Progenitor cell of endocrine pancreas (in vitro differentiated cells): Measurements from ENCODE around the gene ISLR. TPM values are rescaled to one million over a fixed set of nuclear protein-coding genes. Genes with fewer than 3 reads are reported as not detected.

Source experiments
- DNase-seq: peaks from one replicate; pipeline ENCODE4 v3.0.0; 2021; ENCODE audit warnings: low spot score; ENCODE audit not compliant: unreplicated experiment
- H3K27ac Mint-ChIP-seq: 2 replicates; pipeline ENCODE4 v1.8.0; 2021; ENCODE audit warnings: mild to moderate bottlenecking, moderate library complexity, mixed read lengths
- H3K27me3 Mint-ChIP-seq: 2 replicates; pipeline ENCODE4 v1.8.0; 2021; ENCODE audit warnings: mixed read lengths
- H3K36me3 Mint-ChIP-seq: 2 replicates; pipeline ENCODE4 v1.8.0; 2022; ENCODE audit warnings: mixed read lengths; ENCODE audit not compliant: insufficient read depth
- H3K4me1 Mint-ChIP-seq: 2 replicates; pipeline ENCODE4 v1.8.0; 2021; ENCODE audit warnings: low read depth, mixed read lengths
- H3K4me3 Mint-ChIP-seq: 2 replicates; pipeline ENCODE4 v1.8.0; 2021; ENCODE audit warnings: low read depth, mild to moderate bottlenecking, moderate library complexity, mixed read lengths
- H3K9me3 Mint-ChIP-seq: 2 replicates; pipeline ENCODE4 v1.8.0; 2021; ENCODE audit warnings: low read depth, mixed read lengths
- total RNA-seq: library from RNA; stranded (reverse); gene quantifications from 2 replicates; pipeline ENCODE4 v1.2.1, GENCODE V29; 2021
- TF ChIP-seq, protein P1 (sequence below): fragments of 200-600 bp; sonication (generic); IDR thresholded peaks from one replicate; pipeline ENCODE4 v1.5.0; 2021; ENCODE audit warnings: antibody characterized with exemption, mild to moderate bottlenecking; ENCODE audit not compliant: unreplicated experiment

ISLR gene
- total RNA-seq, 1 donor from 2014 or later, result not detected

DNA sequence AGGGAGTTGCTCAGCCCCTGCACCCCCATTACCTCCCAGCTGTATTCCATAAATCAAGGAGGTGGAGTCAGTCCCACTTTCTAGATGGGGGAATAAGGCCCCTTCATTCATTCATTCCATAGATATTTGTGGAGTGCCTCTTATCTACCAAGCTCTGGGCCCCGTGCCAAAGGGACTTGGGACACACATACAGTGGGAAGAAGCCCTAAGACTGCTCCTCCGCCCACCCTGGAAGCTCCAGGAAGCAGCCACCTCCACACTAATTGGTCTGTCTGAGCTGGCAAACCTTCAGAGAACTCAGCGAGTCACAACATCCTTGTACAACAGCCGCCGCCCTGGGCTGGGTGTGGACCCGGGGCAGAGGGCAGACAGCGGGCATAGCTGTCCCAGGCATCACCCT is 22.7 kb downstream of the ISLR start:
- TF ChIP-seq, protein P1, sequence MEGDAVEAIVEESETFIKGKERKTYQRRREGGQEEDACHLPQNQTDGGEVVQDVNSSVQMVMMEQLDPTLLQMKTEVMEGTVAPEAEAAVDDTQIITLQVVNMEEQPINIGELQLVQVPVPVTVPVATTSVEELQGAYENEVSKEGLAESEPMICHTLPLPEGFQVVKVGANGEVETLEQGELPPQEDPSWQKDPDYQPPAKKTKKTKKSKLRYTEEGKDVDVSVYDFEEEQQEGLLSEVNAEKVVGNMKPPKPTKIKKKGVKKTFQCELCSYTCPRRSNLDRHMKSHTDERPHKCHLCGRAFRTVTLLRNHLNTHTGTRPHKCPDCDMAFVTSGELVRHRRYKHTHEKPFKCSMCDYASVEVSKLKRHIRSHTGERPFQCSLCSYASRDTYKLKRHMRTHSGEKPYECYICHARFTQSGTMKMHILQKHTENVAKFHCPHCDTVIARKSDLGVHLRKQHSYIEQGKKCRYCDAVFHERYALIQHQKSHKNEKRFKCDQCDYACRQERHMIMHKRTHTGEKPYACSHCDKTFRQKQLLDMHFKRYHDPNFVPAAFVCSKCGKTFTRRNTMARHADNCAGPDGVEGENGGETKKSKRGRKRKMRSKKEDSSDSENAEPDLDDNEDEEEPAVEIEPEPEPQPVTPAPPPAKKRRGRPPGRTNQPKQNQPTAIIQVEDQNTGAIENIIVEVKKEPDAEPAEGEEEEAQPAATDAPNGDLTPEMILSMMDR, result no peak
- Mint-ChIP-seq H3K27ac (no peak overlapping the region), H3K36me3 (no peaks in the 10 kb centered on the region), H3K9me3 (no peaks in the 10 kb centered on the region), H3K27me3 (peaks cover 11% of the 10 kb centered on the region), H3K4me1 (peaks cover 4% of the 10 kb centered on the region), H3K4me3 (no peak overlapping the region)
- no peak for DNase-seq

DNA sequence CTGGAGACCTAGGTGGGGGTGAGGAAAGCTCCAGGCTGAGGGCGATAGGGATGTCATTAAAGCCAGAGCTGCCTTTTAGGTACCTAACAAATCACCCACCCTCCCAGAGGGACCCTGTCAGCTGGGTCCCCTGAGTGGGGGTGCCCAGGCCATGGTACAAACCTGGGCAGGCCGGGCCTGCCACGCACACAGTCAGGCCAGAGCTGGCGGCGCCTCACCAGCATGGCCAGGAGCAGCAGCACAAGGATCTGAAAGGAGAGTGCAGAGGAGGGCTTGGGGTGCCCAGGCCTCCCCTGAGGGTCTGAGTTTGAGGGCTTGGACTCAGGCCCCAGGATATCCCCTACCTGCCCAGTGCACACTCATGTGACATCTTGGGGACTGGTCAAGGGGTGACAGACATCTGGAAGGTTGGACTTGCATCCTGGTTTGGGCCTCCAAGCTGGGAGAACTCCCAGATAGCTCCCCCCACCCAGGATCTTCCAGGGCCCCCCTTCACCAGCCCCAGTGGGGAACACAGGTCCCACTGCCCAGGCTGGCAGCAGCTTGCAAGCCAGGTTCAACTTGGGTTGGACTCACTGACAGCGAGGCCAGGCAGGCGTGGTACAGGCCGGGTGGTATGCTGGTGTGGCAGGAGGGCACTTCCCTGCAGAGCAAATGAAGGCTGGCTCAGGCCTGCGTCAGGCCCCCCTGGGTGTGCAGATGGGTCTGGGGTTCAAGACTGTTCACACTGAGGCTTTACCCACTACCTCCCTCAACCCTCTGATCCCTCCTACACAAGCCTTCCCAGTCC is 23.9 kb downstream of the ISLR start:
- DNase-seq, result no peak
- Mint-ChIP-seq H3K4me3 (no peak overlapping the region), H3K4me1 (peaks cover 5% of the 10 kb centered on the region), H3K9me3 (no peaks in the 10 kb centered on the region), H3K27me3 (peaks cover 14% of the 10 kb centered on the region), H3K27ac (no peak overlapping the region), H3K36me3 (no peaks in the 10 kb centered on the region)
- TF ChIP-seq, protein P1, result no peak

DNA sequence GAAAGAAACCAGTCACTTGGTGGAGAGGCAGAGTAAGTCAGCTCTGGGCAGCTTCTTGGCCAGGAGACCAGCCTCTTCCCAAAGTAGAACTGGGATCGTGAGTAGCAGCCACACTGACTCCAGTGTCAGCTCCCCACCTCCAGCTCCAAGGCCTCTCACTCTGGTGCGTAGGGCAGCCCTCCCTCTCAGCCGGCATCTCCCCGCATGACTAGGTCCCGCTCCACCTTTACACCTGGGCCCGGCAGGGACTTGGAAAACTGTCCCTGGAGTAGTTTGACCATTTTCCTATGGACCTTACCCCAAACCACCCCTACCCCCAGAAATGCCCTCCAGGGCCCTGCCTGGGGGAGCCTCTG is 25.8 kb downstream of the ISLR start:
- Mint-ChIP-seq H3K4me3 (no peak overlapping the region), H3K27ac (no peak overlapping the region), H3K36me3 (no peaks in the 10 kb centered on the region), H3K9me3 (no peaks in the 10 kb centered on the region), H3K27me3 (peaks cover 25% of the 10 kb centered on the region), H3K4me1 (peaks cover 15% of the 10 kb centered on the region)
- DNase-seq, result no peak
- TF ChIP-seq, protein P1, result no peak

DNA sequence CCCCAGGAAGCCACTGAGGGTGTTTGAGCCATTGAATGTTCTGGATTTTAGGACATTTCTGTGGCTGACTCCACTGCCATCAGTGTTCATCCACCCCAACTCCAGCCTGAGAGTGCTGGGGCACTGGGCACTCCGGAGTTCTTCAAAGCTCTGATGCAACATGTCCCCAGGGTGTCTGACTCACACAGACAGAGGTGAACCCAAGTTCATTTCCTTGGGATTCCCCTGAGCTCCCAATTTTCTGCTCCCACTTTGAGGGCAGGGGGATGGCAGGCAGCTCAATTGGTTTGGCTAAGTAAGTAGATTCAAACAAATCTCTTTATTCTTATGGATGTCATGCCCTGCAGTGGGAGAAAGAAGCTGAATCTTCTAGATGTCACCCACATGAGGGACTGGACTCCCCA is 26.9 kb downstream of the ISLR start:
- TF ChIP-seq, protein P1, result no peak
- H3K4me3 Mint-ChIP-seq, result no peak overlapping the region
- H3K4me1 Mint-ChIP-seq, result peaks cover 15% of the 10 kb centered on the region
- H3K9me3 Mint-ChIP-seq, result no peaks in the 10 kb centered on the region
- H3K27me3 Mint-ChIP-seq, result peaks cover 35% of the 10 kb centered on the region
- DNase-seq, result no peak
- H3K36me3 Mint-ChIP-seq, result no peaks in the 10 kb centered on the region
- no peak overlapping the region for H3K27ac Mint-ChIP-seq

DNA sequence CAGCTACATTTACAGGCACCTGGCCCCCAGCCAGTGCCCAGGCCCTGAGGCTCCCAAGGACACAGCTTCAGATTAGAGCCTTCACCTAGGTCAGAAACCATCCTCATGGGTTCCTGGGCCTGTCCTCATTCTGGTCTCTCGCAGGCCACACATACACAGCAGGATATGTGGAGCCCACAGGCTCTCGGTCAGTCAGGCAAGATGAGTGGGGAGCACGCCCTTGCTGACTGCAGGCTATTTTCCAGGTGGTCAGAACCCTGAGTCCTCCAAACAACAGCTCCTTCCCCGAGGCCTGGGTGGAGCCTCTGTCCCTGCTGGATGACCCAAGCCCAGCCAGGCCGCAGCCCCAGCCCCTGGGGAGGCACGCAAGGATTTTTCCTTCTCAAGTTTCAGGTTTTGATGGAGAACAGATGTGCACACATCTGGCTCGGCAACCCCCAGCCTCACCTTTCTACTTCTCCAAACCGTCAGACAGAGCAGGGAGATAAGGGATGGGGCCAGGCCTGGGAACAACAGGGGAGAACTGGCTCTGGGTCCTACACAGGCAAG is 27.4 kb downstream of the ISLR start:
- Mint-ChIP-seq H3K27me3 (peaks cover 35% of the 10 kb centered on the region), H3K4me3 (no peak overlapping the region), H3K36me3 (no peaks in the 10 kb centered on the region), H3K4me1 (peaks cover 15% of the 10 kb centered on the region), H3K27ac (no peak overlapping the region), H3K9me3 (no peaks in the 10 kb centered on the region)
- TF ChIP-seq, protein P1, result no peak
- no peak for DNase-seq
